HL-60 (cell line): ENCODE measurements around the gene DOCK1.

ENCODE experiments used
- GABPA ChIP-seq: IDR thresholded peaks from 2 replicates; pipeline ENCODE4 v1.6.1; 2012; ENCODE audit warnings: low read depth
- POLR2AphosphoS5 ChIP-seq: IDR thresholded peaks from 2 replicates; pipeline ENCODE4 v1.6.1; 2012; ENCODE audit warnings: low read depth
- SPI1 ChIP-seq: IDR thresholded peaks from 2 replicates; pipeline ENCODE4 v1.6.1; 2012; ENCODE audit warnings: low read depth, mild to moderate bottlenecking, borderline replicate concordance
- TF ChIP-seq, protein P1 (sequence below): IDR thresholded peaks from one replicate; pipeline ENCODE4 v1.5.1; 2011; ENCODE audit warnings: low read length, control low read depth, inconsistent platforms; ENCODE audit not compliant: insufficient read depth
- TF ChIP-seq, protein P2 (sequence below): IDR thresholded peaks from 2 replicates; pipeline ENCODE4 v1.6.1; 2012; ENCODE audit warnings: low read depth; ENCODE audit not compliant: insufficient replicate concordance

- TF ChIP-seq, protein P1, sequence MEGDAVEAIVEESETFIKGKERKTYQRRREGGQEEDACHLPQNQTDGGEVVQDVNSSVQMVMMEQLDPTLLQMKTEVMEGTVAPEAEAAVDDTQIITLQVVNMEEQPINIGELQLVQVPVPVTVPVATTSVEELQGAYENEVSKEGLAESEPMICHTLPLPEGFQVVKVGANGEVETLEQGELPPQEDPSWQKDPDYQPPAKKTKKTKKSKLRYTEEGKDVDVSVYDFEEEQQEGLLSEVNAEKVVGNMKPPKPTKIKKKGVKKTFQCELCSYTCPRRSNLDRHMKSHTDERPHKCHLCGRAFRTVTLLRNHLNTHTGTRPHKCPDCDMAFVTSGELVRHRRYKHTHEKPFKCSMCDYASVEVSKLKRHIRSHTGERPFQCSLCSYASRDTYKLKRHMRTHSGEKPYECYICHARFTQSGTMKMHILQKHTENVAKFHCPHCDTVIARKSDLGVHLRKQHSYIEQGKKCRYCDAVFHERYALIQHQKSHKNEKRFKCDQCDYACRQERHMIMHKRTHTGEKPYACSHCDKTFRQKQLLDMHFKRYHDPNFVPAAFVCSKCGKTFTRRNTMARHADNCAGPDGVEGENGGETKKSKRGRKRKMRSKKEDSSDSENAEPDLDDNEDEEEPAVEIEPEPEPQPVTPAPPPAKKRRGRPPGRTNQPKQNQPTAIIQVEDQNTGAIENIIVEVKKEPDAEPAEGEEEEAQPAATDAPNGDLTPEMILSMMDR = no peak
- TF ChIP-seq SPI1 (no peak), GABPA (no peak), POLR2AphosphoS5 (no peak)
- TF ChIP-seq, protein P2, sequence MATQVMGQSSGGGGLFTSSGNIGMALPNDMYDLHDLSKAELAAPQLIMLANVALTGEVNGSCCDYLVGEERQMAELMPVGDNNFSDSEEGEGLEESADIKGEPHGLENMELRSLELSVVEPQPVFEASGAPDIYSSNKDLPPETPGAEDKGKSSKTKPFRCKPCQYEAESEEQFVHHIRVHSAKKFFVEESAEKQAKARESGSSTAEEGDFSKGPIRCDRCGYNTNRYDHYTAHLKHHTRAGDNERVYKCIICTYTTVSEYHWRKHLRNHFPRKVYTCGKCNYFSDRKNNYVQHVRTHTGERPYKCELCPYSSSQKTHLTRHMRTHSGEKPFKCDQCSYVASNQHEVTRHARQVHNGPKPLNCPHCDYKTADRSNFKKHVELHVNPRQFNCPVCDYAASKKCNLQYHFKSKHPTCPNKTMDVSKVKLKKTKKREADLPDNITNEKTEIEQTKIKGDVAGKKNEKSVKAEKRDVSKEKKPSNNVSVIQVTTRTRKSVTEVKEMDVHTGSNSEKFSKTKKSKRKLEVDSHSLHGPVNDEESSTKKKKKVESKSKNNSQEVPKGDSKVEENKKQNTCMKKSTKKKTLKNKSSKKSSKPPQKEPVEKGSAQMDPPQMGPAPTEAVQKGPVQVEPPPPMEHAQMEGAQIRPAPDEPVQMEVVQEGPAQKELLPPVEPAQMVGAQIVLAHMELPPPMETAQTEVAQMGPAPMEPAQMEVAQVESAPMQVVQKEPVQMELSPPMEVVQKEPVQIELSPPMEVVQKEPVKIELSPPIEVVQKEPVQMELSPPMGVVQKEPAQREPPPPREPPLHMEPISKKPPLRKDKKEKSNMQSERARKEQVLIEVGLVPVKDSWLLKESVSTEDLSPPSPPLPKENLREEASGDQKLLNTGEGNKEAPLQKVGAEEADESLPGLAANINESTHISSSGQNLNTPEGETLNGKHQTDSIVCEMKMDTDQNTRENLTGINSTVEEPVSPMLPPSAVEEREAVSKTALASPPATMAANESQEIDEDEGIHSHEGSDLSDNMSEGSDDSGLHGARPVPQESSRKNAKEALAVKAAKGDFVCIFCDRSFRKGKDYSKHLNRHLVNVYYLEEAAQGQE = no peak
Observed at GRCh38 chr10:127299956-127300689, 394.9 kb downstream of the DOCK1 start.
